ENCODE data around the gene HYLS1.

DNA sequence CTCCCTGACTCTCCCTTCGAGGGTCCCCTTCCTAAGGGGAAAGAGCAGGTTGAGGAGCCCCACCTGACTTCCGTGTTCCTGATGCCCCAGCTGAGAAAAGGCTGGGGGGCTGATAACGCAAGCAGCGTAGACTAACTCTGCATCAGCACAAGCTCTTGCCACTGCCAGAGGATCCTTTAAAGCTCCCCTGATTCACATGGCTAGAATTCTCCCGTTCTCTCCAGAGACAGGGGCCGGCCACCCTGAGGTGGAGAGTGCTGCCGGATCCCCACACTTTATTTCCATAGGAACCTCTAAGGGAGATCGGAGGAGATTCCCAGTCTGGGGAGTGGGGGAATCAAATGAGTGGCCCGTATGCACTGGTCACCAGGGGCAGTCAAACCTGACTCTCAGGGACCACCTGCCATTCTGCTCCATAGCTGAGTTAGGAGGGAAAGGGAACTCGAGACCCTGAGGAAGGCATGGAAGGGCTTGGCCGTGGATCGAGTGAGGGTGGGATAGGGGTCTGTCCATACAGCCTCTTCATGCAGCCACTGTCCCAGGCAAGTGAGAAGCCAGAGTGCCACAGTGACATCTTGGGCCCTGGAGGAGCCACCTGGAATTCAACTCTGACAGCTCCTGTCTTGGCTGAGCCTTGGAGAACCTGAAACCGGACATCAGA lies 57.0 kb downstream of the HYLS1 start:
- no peak for TF ChIP-seq POLR2A (IDR thresholded peaks at IDR 0.05; ENCODE audit: low read length)
- no peak for TF ChIP-seq GATA1 (IDR thresholded peaks at IDR 0.05; ENCODE audit: low read depth, low read length)

Measured in erythroblast (primary cell).